Liver (tissue), 9 donors: ENCODE measurements around the gene DOK5. TPM values are rescaled to one million over a fixed set of nuclear protein-coding genes. Genes with fewer than 3 reads are reported as not detected.

Experiments
- DNase-seq: peaks from one replicate; pipeline ENCODE4 v3.0.0-alpha.2; 2017; ENCODE audit warnings: low spot score
- H3K27ac ChIP-seq, 2 donors: one replicate each; pipeline ENCODE4 v1.7.0; 2013; ENCODE audit warnings: inconsistent platforms in 2 of 2, low read length in 2 of 2, control low read depth in 1 of 2, low read depth in 1 of 2, mild to moderate bottlenecking in 1 of 2
- H3K27me3 ChIP-seq, 4 donors: one replicate each; pipeline versions ENCODE4 v1.6.1 to v1.7.0; 2013; ENCODE audit warnings: low read length in 3 of 4, inconsistent platforms in 1 of 4, mild to moderate bottlenecking in 1 of 4, moderate library complexity in 1 of 4; ENCODE audit not compliant: control insufficient read depth in 4 of 4, insufficient read depth in 4 of 4
- H3K36me3 ChIP-seq, 4 donors: one replicate each; pipeline versions ENCODE4 v1.6.1 to v1.7.0; 2013; ENCODE audit warnings: low read length in 3 of 4, mild to moderate bottlenecking in 3 of 4, low read depth in 1 of 4, moderate library complexity in 1 of 4; ENCODE audit not compliant: control insufficient read depth in 4 of 4, insufficient read depth in 3 of 4
- H3K4me1 ChIP-seq, 4 donors: one replicate each; pipeline versions ENCODE4 v1.6.1 to v1.7.0; 2013; ENCODE audit warnings: low read length in 3 of 4, mild to moderate bottlenecking in 3 of 4, moderate library complexity in 1 of 4; ENCODE audit not compliant: control insufficient read depth in 4 of 4, insufficient read depth in 4 of 4
- H3K4me3 ChIP-seq, 3 donors: one replicate each; pipeline versions ENCODE4 v1.6.1 to v1.7.0; 2013; ENCODE audit warnings: low read length in 3 of 3, control low read depth in 1 of 3, low read depth in 1 of 3, mild to moderate bottlenecking in 1 of 3
- H3K9ac ChIP-seq, 2 donors: one replicate each; pipeline ENCODE4 v1.7.0; 2013; ENCODE audit warnings: low read length in 2 of 2, mild to moderate bottlenecking in 2 of 2, moderate library complexity in 2 of 2, control low read depth in 1 of 2, low read depth in 1 of 2
- H3K9me3 ChIP-seq, 4 donors: one replicate each; pipeline versions ENCODE4 v1.6.1 to v1.7.0; 2013; ENCODE audit warnings: low read length in 3 of 4; ENCODE audit not compliant: control insufficient read depth in 4 of 4
- EGR1 ChIP-seq, 2 donors: IDR thresholded peaks; 2 replicates each; pipeline ENCODE4 v1.6.1; 2016 to 2018; ENCODE audit warnings: antibody characterized with exemption in 2 of 2, low read depth in 2 of 2
- FOXA1 ChIP-seq: IDR thresholded peaks from 2 replicates; pipeline ENCODE4 v1.6.1; 2016; ENCODE audit warnings: antibody characterized with exemption
- FOXA2 ChIP-seq: IDR thresholded peaks from 2 replicates; pipeline ENCODE4 v1.6.1; 2016; ENCODE audit warnings: antibody characterized with exemption
- GABPA ChIP-seq, 2 donors: IDR thresholded peaks in 1 of 2; conservative IDR thresholded peaks in 1 of 2; 2 replicates each; pipeline ENCODE4 v1.6.1; 2016; ENCODE audit warnings: antibody characterized with exemption in 2 of 2, mild to moderate bottlenecking in 1 of 2, moderate library complexity in 1 of 2
- HNF4A ChIP-seq, 2 donors: conservative IDR thresholded peaks; 2 replicates each; pipeline ENCODE4 v1.6.1; 2016; ENCODE audit warnings: antibody characterized with exemption in 2 of 2, mild to moderate bottlenecking in 2 of 2
- HNF4G ChIP-seq: IDR thresholded peaks from 2 replicates; pipeline ENCODE4 v1.6.1; 2016; ENCODE audit warnings: antibody characterized with exemption
- JUND ChIP-seq, 2 donors: IDR thresholded peaks; 2 replicates each; pipeline ENCODE4 v1.6.1; 2016; ENCODE audit warnings: antibody characterized with exemption in 2 of 2
- NR2F2 ChIP-seq: IDR thresholded peaks from 2 replicates; pipeline ENCODE4 v1.6.1; 2016; ENCODE audit warnings: antibody characterized with exemption
- RXRA ChIP-seq, 2 donors: IDR thresholded peaks; 2 replicates each; pipeline ENCODE4 v1.6.1; 2017 to 2018; ENCODE audit warnings: antibody characterized with exemption in 2 of 2, mild to moderate bottlenecking in 1 of 2
- SP1 ChIP-seq: IDR thresholded peaks from 2 replicates; pipeline ENCODE4 v1.6.1; 2018; ENCODE audit warnings: antibody characterized with exemption, mild to moderate bottlenecking
- TAF1 ChIP-seq: conservative IDR thresholded peaks from 2 replicates; pipeline ENCODE4 v1.6.1; 2016; ENCODE audit warnings: antibody characterized with exemption, mild to moderate bottlenecking
- whole genome bisulfite sequencing: extraction: QIAGEN DNeasy Blood & Tissue Kit; methylation state at CpG from one replicate; pipeline ENCODE4 v1.1.7; 2013; 5-methylcytosine and 5-hydroxymethylcytosine counted together
- polyA plus RNA-seq, 2 donors: library from polyadenylated mRNA; stranded (reverse) in 1 of 2; unstranded in 1 of 2; fragments of 200-250 nt in 1 of 2; fragments of >200 nt in 1 of 2; fragmentation: Nextera tagmentation in 1 of 2; extraction: Ambion mirVana in 1 of 2; gene quantifications; one replicate each; pipeline versions ENCODE4 v1.2.1 to v1.2.3, GENCODE V29; 2013 to 2015
- total RNA-seq, 2 donors: library from RNA; depleted of rRNA; stranded (reverse); fragments of >200 nt; gene quantifications; one replicate each; pipeline ENCODE4 v1.2.3, GENCODE V29; 2014
- TF ChIP-seq, protein P1 (sequence below): IDR thresholded peaks from 2 replicates; pipeline ENCODE4 v1.6.1; 2016; ENCODE audit warnings: antibody characterized with exemption
- TF ChIP-seq, protein P2 (sequence below): IDR thresholded peaks from 2 replicates; pipeline ENCODE4 v1.6.1; 2016; ENCODE audit warnings: antibody characterized with exemption
- TF ChIP-seq, protein P3 (sequence below): IDR thresholded peaks from 2 replicates; pipeline ENCODE4 v1.6.1; 2016; ENCODE audit warnings: antibody characterized with exemption
- TF ChIP-seq, protein P4 (sequence below): IDR thresholded peaks from 2 replicates; pipeline ENCODE4 v1.6.1; 2016; ENCODE audit warnings: antibody characterized with exemption, mild to moderate bottlenecking
- donor health status: healthy.
- donor health status: healthy.
- donor health status: healthy.
- donor health status: healthy.
- donor health status: healthy.

DOK5 gene
- total and polyA plus RNA-seq, 4 donors, result 0.05 to 0.16 (median 0.09) TPM

DNA sequence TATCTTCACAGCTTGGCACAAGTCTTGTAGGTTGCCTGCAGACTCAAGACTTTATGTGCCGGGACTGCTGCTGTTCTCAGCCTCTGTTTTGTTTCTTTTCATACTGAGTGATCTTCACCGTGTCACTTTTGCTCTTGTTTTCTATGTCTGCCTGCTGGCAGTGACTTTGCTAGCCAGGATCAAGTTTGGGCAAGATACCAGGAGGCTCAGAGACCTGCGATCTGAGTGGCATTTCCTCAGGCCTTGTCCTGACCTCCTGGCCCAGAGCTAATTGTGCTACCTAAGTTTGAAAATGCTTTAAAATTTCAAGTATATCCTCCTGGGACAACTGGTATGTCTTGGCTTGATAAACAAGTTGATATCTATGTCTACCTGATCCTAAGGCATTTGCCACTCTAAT, 57.2 kb downstream of the DOK5 start:
- Histone ChIP-seq H3K27me3 (peaks cover 0 to 7% (median 0%) of the 10 kb centered on the region in 4 donors), H3K27ac (no peak overlapping the region), H3K36me3 (no peaks in the 10 kb centered on the region), H3K9me3 (peaks cover 0 to 3% (median 0%) of the 10 kb centered on the region in 4 donors), H3K9ac (no peak overlapping the region), H3K4me1 (no peaks in the 10 kb centered on the region), H3K4me3 (no peak overlapping the region)
- 83% methylated on average over 3 of the region's 3 CpGs for WGBS
- no peak for DNase-seq
- TF ChIP-seq GABPA (IDR thresholded peaks at IDR 0.05 in 1 of 2, conservative IDR thresholded peaks at IDR 0.05 in 1 of 2) (no peak), RXRA (IDR thresholded peaks at IDR 0.05) (no peak), JUND (IDR thresholded peaks at IDR 0.05) (no peak), FOXA1 (no peak), HNF4G (no peak), SP1 (no peak), NR2F2 (no peak), FOXA2 (no peak), EGR1 (IDR thresholded peaks at IDR 0.05; ENCODE audit: low read depth in 2 of 2) (no peak), TAF1 (no peak), HNF4A (conservative IDR thresholded peaks at IDR 0.05) (no peak)
- TF ChIP-seq, protein P1, sequence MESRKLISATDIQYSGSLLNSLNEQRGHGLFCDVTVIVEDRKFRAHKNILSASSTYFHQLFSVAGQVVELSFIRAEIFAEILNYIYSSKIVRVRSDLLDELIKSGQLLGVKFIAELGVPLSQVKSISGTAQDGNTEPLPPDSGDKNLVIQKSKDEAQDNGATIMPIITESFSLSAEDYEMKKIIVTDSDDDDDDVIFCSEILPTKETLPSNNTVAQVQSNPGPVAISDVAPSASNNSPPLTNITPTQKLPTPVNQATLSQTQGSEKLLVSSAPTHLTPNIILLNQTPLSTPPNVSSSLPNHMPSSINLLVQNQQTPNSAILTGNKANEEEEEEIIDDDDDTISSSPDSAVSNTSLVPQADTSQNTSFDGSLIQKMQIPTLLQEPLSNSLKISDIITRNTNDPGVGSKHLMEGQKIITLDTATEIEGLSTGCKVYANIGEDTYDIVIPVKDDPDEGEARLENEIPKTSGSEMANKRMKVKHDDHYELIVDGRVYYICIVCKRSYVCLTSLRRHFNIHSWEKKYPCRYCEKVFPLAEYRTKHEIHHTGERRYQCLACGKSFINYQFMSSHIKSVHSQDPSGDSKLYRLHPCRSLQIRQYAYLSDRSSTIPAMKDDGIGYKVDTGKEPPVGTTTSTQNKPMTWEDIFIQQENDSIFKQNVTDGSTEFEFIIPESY, result no peak
- TF ChIP-seq, protein P2, sequence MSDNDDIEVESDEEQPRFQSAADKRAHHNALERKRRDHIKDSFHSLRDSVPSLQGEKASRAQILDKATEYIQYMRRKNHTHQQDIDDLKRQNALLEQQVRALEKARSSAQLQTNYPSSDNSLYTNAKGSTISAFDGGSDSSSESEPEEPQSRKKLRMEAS, result no peak
- TF ChIP-seq, protein P3, sequence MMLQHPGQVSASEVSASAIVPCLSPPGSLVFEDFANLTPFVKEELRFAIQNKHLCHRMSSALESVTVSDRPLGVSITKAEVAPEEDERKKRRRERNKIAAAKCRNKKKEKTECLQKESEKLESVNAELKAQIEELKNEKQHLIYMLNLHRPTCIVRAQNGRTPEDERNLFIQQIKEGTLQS, result no peak
- TF ChIP-seq, protein P4, sequence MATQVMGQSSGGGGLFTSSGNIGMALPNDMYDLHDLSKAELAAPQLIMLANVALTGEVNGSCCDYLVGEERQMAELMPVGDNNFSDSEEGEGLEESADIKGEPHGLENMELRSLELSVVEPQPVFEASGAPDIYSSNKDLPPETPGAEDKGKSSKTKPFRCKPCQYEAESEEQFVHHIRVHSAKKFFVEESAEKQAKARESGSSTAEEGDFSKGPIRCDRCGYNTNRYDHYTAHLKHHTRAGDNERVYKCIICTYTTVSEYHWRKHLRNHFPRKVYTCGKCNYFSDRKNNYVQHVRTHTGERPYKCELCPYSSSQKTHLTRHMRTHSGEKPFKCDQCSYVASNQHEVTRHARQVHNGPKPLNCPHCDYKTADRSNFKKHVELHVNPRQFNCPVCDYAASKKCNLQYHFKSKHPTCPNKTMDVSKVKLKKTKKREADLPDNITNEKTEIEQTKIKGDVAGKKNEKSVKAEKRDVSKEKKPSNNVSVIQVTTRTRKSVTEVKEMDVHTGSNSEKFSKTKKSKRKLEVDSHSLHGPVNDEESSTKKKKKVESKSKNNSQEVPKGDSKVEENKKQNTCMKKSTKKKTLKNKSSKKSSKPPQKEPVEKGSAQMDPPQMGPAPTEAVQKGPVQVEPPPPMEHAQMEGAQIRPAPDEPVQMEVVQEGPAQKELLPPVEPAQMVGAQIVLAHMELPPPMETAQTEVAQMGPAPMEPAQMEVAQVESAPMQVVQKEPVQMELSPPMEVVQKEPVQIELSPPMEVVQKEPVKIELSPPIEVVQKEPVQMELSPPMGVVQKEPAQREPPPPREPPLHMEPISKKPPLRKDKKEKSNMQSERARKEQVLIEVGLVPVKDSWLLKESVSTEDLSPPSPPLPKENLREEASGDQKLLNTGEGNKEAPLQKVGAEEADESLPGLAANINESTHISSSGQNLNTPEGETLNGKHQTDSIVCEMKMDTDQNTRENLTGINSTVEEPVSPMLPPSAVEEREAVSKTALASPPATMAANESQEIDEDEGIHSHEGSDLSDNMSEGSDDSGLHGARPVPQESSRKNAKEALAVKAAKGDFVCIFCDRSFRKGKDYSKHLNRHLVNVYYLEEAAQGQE, result no peak

DNA sequence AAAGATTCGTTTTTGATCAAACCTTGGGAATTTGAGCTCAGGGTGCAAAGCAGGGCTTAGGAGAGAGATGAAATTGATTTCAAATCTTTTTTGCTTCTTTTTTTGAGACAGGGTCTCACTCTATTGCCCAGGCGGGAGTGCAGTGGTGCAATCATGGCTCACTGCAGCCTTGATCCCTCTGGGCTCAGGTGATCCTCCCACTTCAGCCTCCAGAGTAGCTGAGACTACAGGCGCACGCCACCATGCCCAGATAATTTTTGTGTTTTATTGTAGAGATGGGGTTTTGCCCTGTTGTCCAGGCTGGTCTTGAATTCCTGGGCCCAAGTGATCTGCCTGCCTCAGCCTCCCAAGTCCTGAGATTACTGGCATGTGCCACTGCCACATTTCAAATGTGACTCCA, 58.7 kb downstream of the DOK5 start:
- Histone ChIP-seq H3K9ac (no peak overlapping the region), H3K36me3 (no peaks in the 10 kb centered on the region)
- TF ChIP-seq HNF4A (conservative IDR thresholded peaks at IDR 0.05), result no peak
- no peak for TF ChIP-seq NR2F2
- TF ChIP-seq HNF4G, result no peak
- no peak for TF ChIP-seq FOXA2
- TF ChIP-seq JUND (IDR thresholded peaks at IDR 0.05), result no peak
- TF ChIP-seq, protein P4, result no peak
- TF ChIP-seq, protein P2, result no peak
- TF ChIP-seq EGR1 (IDR thresholded peaks at IDR 0.05; ENCODE audit: low read depth in 2 of 2), result no peak

More for the DNA sequence above, 58.7 kb downstream of the DOK5 start:
- WGBS, result 82% methylated on average over 4 of the region's 4 CpGs
- Histone ChIP-seq H3K9me3 (peaks cover 0 to 3% (median 0%) of the 10 kb centered on the region in 4 donors), H3K27me3 (peaks cover 0 to 7% (median 0%) of the 10 kb centered on the region in 4 donors), H3K27ac (no peak overlapping the region), H3K4me3 (no peak overlapping the region), H3K4me1 (no peaks in the 10 kb centered on the region)
- DNase-seq, result no peak
